Activated T-helper 1 cell treated with anti-CD3 and anti-CD28 coated beads, Interleukin-12 subunit alpha, Interleukin-12 subunit beta, Interleukin-2, Interleukin-4 antibody, amounts not matched to agents 30 ng/mL and 10 ng/mL and 1 ng/mL, durations not matched to agents 14 hours and 24 hours and 36 hours (primary cell): ENCODE results near the gene PIRT. TPM values are rescaled to one million over a fixed set of nuclear protein-coding genes. Genes with fewer than 3 reads are reported as not detected.

Source experiments
- DNase-seq: peaks from one replicate; pipeline ENCODE4 v3.0.0; 2021; ENCODE audit warnings: low spot score
- H3K27ac Mint-ChIP-seq: one replicate; pipeline ENCODE4 v1.8.0; 2021; ENCODE audit warnings: mild to moderate bottlenecking, mixed read lengths
- H3K27me3 Mint-ChIP-seq: one replicate; pipeline ENCODE4 v1.8.0; 2022; ENCODE audit warnings: mild to moderate bottlenecking, moderate library complexity, mixed read lengths; ENCODE audit not compliant: insufficient read depth
- H3K36me3 Mint-ChIP-seq: one replicate; pipeline ENCODE4 v1.8.0; 2021; ENCODE audit warnings: low read depth, mixed read lengths
- H3K4me1 Mint-ChIP-seq: one replicate; pipeline ENCODE4 v1.8.0; 2021; ENCODE audit warnings: low read depth, mixed read lengths
- H3K4me3 Mint-ChIP-seq: one replicate; pipeline ENCODE4 v1.8.0; 2021; ENCODE audit warnings: mild to moderate bottlenecking, moderate library complexity, mixed read lengths
- H3K9me3 Mint-ChIP-seq: one replicate; pipeline ENCODE4 v1.8.0; 2021; ENCODE audit warnings: mixed read lengths
- intact Hi-C: fragments of 100-400 bp; cut with micrococcal nuclease; formaldehyde crosslinking; loops from one replicate; pipeline ENCODE4 v1.15.1; 2024
- total RNA-seq: library from RNA; stranded (reverse); gene quantifications from 2 replicates; pipeline ENCODE4 v1.2.3, GENCODE V29; 2022

The PIRT gene
- total RNA-seq, 1 donor from 2014 or later, result not detected

GRCh38 chr17:10812674-10813073 is 25.2 kb downstream of the PIRT start:
- intact Hi-C loops, result no loop called here
- no peaks in the 10 kb centered on the region for H3K36me3 Mint-ChIP-seq
- no peak overlapping the region for H3K4me3 Mint-ChIP-seq
- no peaks in the 10 kb centered on the region for H3K4me1 Mint-ChIP-seq
- H3K27me3 Mint-ChIP-seq, result no peaks in the 10 kb centered on the region
- no peak overlapping the region for H3K27ac Mint-ChIP-seq
- H3K9me3 Mint-ChIP-seq, result no peaks in the 10 kb centered on the region
- DNase-seq, result no peak

- Mint-ChIP-seq H3K36me3 (no peaks in the 10 kb centered on the region), H3K9me3 (no peaks in the 10 kb centered on the region), H3K4me3 (no peak overlapping the region), H3K4me1 (no peaks in the 10 kb centered on the region), H3K27ac (no peak overlapping the region), H3K27me3 (no peaks in the 10 kb centered on the region)
- no peak for DNase-seq
- intact Hi-C loops, result loop anchor here (5.0 kb wide), 1 partner anchor 52 kb away; no protein-coding TSS in a partner anchor
Observed at GRCh38 chr17:10809605-10810004, 28.3 kb downstream of the PIRT start.

GRCh38 chr17:10807704-10808128 is 30.2 kb downstream of the PIRT start:
- intact Hi-C loops, result loop anchor here (5.0 kb wide), 1 partner anchor 50 kb away; no protein-coding TSS in a partner anchor
- Mint-ChIP-seq H3K27me3 (no peaks in the 10 kb centered on the region), H3K4me1 (no peaks in the 10 kb centered on the region), H3K36me3 (no peaks in the 10 kb centered on the region), H3K4me3 (no peak overlapping the region), H3K9me3 (no peaks in the 10 kb centered on the region), H3K27ac (no peak overlapping the region)
- DNase-seq, result no peak

- H3K27ac Mint-ChIP-seq, result no peak overlapping the region
- H3K4me3 Mint-ChIP-seq, result no peak overlapping the region
- no peaks in the 10 kb centered on the region for H3K4me1 Mint-ChIP-seq
- no peak for DNase-seq
- no peaks in the 10 kb centered on the region for H3K9me3 Mint-ChIP-seq
- no peaks in the 10 kb centered on the region for H3K36me3 Mint-ChIP-seq
- intact Hi-C loops, result loop anchor here (5.0 kb wide), 1 partner anchor 49 kb away; no protein-coding TSS in a partner anchor
- peaks cover 2% of the 10 kb centered on the region for H3K27me3 Mint-ChIP-seq
Observed at GRCh38 chr17:10806545-10807262, 31.2 kb downstream of the PIRT start.

GRCh38 chr17:10805911-10806310 is 32.0 kb downstream of the PIRT start:
- Mint-ChIP-seq H3K4me3 (no peak overlapping the region), H3K9me3 (no peaks in the 10 kb centered on the region), H3K36me3 (no peaks in the 10 kb centered on the region), H3K4me1 (no peaks in the 10 kb centered on the region), H3K27me3 (peaks cover 2% of the 10 kb centered on the region), H3K27ac (no peak overlapping the region)
- DNase-seq, result no peak
- intact Hi-C loops, result loop anchor here (5.0 kb wide), 1 partner anchor 49 kb away; no protein-coding TSS in a partner anchor

GRCh38 chr17:10804546-10804945 is 33.3 kb downstream of the PIRT start:
- intact Hi-C loops, result no loop called here
- Mint-ChIP-seq H3K9me3 (no peaks in the 10 kb centered on the region), H3K4me1 (no peaks in the 10 kb centered on the region), H3K27me3 (peaks cover 2% of the 10 kb centered on the region), H3K36me3 (no peaks in the 10 kb centered on the region), H3K27ac (no peak overlapping the region), H3K4me3 (no peak overlapping the region)
- no peak for DNase-seq

GRCh38 chr17:10803830-10804475 is 33.9 kb downstream of the PIRT start, which contains the start of gene TMEM238L:
TSS of gene TMEM238L (minus strand) at chr17:10804099. CDS start at chr17:10803963, 136 bp downstream.
- Mint-ChIP-seq H3K27ac (no peak within 1 kb of the TSS), H3K4me3 (no peak within 1 kb of the TSS), H3K9me3 (no peaks in the 10 kb centered on the region), H3K4me1 (no peaks in the 10 kb centered on the region), H3K36me3 (no peaks in the 10 kb centered on the region), H3K27me3 (peaks cover 2% of the 10 kb centered on the region)
- intact Hi-C loops, result no loop called here
- DNase-seq, result no peak

- intact Hi-C loops, result no loop called here
- peaks cover 2% of the 10 kb centered on the region for H3K27me3 Mint-ChIP-seq
- no peak for DNase-seq
- H3K27ac Mint-ChIP-seq, result no peak overlapping the region
- no peaks in the 10 kb centered on the region for H3K9me3 Mint-ChIP-seq
- H3K4me3 Mint-ChIP-seq, result no peak overlapping the region
- H3K36me3 Mint-ChIP-seq, result no peaks in the 10 kb centered on the region
- H3K4me1 Mint-ChIP-seq, result no peaks in the 10 kb centered on the region
Observed at GRCh38 chr17:10803350-10803749, 34.5 kb downstream of the PIRT start.

- intact Hi-C loops, result no loop called here
- H3K9me3 Mint-ChIP-seq, result no peaks in the 10 kb centered on the region
- no peaks in the 10 kb centered on the region for H3K4me1 Mint-ChIP-seq
- no peak overlapping the region for H3K4me3 Mint-ChIP-seq
- H3K36me3 Mint-ChIP-seq, result no peaks in the 10 kb centered on the region
- DNase-seq, result no peak
- no peak overlapping the region for H3K27ac Mint-ChIP-seq
- H3K27me3 Mint-ChIP-seq, result peaks cover 2% of the 10 kb centered on the region
Observed at GRCh38 chr17:10802496-10803284, 35.2 kb downstream of the PIRT start.

GRCh38 chr17:10799407-10799806 is 38.5 kb downstream of the PIRT start:
- Mint-ChIP-seq H3K36me3 (no peaks in the 10 kb centered on the region), H3K27ac (no peak overlapping the region), H3K9me3 (no peaks in the 10 kb centered on the region), H3K4me3 (no peak overlapping the region), H3K4me1 (no peaks in the 10 kb centered on the region), H3K27me3 (peaks cover 2% of the 10 kb centered on the region)
- DNase-seq, result no peak
- intact Hi-C loops, result no loop called here

- no peak for DNase-seq
- Mint-ChIP-seq H3K27me3 (peaks cover 2% of the 10 kb centered on the region), H3K36me3 (no peaks in the 10 kb centered on the region), H3K9me3 (no peaks in the 10 kb centered on the region), H3K4me1 (no peaks in the 10 kb centered on the region), H3K27ac (no peak overlapping the region), H3K4me3 (no peak overlapping the region)
- intact Hi-C loops, result no loop called here
Observed at GRCh38 chr17:10798910-10799309, 39.0 kb downstream of the PIRT start.

- Mint-ChIP-seq H3K4me1 (no peaks in the 10 kb centered on the region), H3K36me3 (no peaks in the 10 kb centered on the region), H3K4me3 (no peak overlapping the region), H3K27ac (no peak overlapping the region), H3K9me3 (no peaks in the 10 kb centered on the region), H3K27me3 (peaks cover 2% of the 10 kb centered on the region)
- intact Hi-C loops, result no loop called here
- no peak for DNase-seq
Observed at GRCh38 chr17:10798332-10798749, 39.5 kb downstream of the PIRT start.
